ENCODE measurements around the gene PHF21B.

Gene PHF21B

DNA sequence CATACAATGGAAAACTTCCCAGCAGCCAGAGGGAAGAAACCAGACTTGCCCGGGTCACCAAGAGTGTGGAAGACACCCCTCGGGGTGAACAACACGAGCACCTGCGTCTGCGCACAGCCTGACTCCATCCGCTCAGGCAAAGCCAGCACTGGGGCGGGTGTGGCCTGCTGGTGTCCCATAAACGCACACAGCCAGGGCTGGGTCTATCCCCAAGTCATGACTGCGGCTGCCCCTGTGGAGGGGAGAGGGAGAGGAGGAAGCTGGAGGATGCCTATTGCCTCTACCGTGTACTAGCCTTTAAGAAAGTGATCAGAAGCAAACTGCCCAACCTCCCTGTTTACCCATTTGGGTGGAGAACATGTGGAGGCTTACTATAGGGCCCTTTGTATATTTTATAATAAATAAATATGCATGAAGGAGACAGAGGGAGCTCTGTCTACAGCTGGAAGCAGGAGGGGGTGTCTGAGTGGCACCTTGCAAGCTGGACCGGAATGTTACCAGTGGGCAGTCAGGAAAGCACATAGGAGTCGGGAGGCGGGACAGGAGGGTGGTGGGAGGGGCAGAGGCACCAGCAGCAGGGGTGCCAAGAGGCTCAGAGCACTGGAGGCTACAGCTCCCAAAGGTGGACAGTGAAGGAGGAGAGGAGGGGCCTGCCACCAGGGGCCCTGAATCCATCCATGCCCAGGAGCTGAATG, 79.6 kb downstream of the PHF21B start:
- no peak overlapping the region for H3K4me3 ChIP-seq (replicated peaks in 1 of 2; ENCODE audit: low read depth in 2 of 2, low read length in 2 of 2)
- no peak for DNase-seq (ENCODE audit: low read depth in 2 of 2)
- TF ChIP-seq, protein P1, sequence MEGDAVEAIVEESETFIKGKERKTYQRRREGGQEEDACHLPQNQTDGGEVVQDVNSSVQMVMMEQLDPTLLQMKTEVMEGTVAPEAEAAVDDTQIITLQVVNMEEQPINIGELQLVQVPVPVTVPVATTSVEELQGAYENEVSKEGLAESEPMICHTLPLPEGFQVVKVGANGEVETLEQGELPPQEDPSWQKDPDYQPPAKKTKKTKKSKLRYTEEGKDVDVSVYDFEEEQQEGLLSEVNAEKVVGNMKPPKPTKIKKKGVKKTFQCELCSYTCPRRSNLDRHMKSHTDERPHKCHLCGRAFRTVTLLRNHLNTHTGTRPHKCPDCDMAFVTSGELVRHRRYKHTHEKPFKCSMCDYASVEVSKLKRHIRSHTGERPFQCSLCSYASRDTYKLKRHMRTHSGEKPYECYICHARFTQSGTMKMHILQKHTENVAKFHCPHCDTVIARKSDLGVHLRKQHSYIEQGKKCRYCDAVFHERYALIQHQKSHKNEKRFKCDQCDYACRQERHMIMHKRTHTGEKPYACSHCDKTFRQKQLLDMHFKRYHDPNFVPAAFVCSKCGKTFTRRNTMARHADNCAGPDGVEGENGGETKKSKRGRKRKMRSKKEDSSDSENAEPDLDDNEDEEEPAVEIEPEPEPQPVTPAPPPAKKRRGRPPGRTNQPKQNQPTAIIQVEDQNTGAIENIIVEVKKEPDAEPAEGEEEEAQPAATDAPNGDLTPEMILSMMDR (IDR thresholded peaks at IDR 0.05; ENCODE audit: low read depth, low read length) = no peak

DNA sequence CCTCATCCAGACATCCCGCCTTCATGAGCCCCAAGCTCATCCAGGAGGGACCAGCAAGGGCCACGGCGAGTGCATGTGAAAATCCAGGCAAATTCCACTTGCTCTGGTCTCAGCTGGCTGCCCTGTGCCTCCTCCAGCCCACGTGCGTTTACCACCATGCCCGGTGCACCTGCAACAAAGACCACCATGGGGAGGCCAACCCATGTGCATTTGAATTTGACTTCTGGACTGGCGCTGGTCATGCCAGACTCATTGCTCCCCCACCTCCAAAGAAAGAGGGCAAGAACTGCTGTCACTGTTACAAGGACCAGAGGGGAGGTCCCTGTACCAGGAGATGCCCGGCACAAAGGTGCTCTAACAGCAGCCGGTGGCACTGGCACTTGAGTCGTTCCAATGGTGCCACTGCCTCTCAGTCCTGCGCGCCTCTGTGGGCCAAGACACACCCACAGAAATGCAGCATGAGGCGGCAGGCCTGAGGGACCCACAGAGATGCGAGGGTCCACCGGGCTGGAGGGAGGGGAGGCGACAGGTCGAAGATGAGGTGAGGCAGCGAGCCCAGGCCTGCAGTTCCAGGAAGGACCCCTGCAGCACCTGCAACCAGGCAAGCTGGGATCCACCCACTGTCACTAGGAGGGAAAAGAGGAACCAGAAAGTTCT, 80.3 kb downstream of the PHF21B start:
- TF ChIP-seq, protein P1 (IDR thresholded peaks at IDR 0.05; ENCODE audit: low read depth, low read length) = no peak
- H3K4me3 ChIP-seq (replicated peaks in 1 of 2; ENCODE audit: low read depth in 2 of 2, low read length in 2 of 2) = no peak overlapping the region
- no peak for DNase-seq (ENCODE audit: low read depth in 2 of 2)

GRCh38 chr22:44928711-44929358, 81.0 kb downstream of the PHF21B start:
- DNase-seq (ENCODE audit: low read depth in 2 of 2) = no peak
- TF ChIP-seq, protein P1 (IDR thresholded peaks at IDR 0.05; ENCODE audit: low read depth, low read length) = no peak
- H3K4me3 ChIP-seq (replicated peaks in 1 of 2; ENCODE audit: low read depth in 2 of 2, low read length in 2 of 2) = no peak overlapping the region

GRCh38 chr22:44928136-44928463, 81.7 kb downstream of the PHF21B start:
- H3K4me3 ChIP-seq (replicated peaks in 1 of 2; ENCODE audit: low read depth in 2 of 2, low read length in 2 of 2) = no peak overlapping the region
- DNase-seq (ENCODE audit: low read depth in 2 of 2) = no peak
- TF ChIP-seq, protein P1 (IDR thresholded peaks at IDR 0.05; ENCODE audit: low read depth, low read length) = no peak

- no peak overlapping the region for H3K4me3 ChIP-seq (replicated peaks in 1 of 2; ENCODE audit: low read depth in 2 of 2, low read length in 2 of 2)
- TF ChIP-seq, protein P1 (IDR thresholded peaks at IDR 0.05; ENCODE audit: low read depth, low read length) = no peak
- DNase-seq (ENCODE audit: low read depth in 2 of 2) = no peak
Observed at GRCh38 chr22:44927463-44928135, 82.2 kb downstream of the PHF21B start.

DNA sequence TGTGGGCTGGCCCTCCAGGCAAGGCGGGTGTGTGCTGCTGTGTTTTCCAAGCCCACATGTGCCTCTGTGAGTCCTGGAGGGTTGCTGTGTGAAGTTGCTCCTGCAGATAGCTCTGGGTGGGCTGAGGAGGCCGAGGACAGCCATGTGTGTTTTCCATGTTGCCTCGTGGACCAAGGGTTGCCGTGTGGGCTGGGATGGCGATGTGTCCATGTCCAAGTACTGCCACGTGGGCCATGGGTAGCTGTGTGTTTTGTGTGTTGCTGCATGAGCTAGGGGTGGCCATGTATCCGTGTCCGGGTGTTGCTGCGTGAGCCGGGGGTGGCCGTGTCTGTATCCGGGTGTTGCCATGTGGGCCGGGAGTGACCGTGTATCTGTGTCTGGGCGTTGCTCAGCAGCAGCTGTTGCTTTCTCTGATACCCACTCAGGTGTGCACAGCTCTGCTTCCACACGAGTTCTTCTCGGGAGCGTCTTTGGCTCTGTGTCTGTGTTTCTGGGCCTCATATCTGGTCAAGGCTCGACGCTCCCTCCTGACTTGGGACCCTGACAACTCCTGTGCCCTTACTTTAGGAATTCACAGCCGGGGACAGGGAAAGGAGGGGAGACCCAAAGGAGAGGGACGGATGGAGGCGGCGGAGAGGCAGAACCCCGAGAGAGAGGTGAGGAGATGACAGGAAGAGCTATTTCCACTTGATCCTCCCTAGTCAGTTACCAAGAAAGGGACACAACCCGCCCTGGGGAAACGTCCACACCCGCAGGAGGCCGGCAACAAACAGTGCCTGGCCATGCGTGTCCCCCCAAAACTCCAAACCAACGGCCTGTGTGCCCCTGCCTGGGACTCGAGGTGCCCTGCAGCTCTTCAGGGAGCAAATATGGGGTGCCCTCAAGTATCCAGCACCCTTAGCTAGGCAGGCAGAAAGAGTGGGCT, 83.1 kb downstream of the PHF21B start:
- no peak for DNase-seq (ENCODE audit: low read depth in 2 of 2)
- no peak overlapping the region for H3K4me3 ChIP-seq (replicated peaks in 1 of 2; ENCODE audit: low read depth in 2 of 2, low read length in 2 of 2)
- TF ChIP-seq, protein P1 (IDR thresholded peaks at IDR 0.05; ENCODE audit: low read depth, low read length) = no peak
